Breast epithelium (tissue), 3 donors: ENCODE data around the gene ARGFX.

ENCODE experiments used
- POLR2A ChIP-seq: fragments of 450-650 bp; IDR thresholded peaks from one replicate; pipeline ENCODE4 v1.6.1; 2016; ENCODE audit warnings: antibody characterized with exemption, mild to moderate bottlenecking, moderate library complexity
- POLR2AphosphoS5 ChIP-seq, 3 donors: sonication (generic); formaldehyde crosslinking; IDR thresholded peaks; one replicate each; pipeline ENCODE4 v1.6.1; 2017; ENCODE audit warnings: antibody characterized with exemption in 3 of 3
- TF ChIP-seq, protein P1 (sequence below), 3 donors: fragments of 450-650 bp; IDR thresholded peaks; one replicate each; pipeline ENCODE4 v1.5.1; 2016 to 2017; ENCODE audit warnings: antibody characterized with exemption in 3 of 3, mild to moderate bottlenecking in 3 of 3, moderate library complexity in 3 of 3

DNA sequence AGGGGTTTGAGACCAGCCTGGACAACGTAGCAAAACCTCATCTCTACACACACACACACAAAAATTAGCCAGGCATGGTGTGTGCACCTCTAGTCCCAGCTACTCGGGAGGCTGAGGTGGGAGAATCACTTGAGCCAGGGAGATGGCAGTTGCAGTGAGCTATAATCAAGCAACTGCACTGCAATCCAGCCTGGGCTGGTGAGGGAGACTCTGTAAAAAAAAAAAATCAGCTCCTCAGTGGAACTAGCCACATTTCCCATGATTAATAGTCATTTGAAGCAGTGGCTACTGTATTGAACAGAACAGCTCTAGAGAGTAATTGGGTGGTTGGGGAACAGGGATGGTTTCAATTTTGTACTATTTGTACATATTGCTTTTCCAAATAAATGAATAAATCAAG lies 13.9 kb downstream of the ARGFX start:
- TF ChIP-seq POLR2A (no peak), POLR2AphosphoS5 (IDR thresholded peaks at IDR 0.05) (no peak)
- TF ChIP-seq, protein P1, sequence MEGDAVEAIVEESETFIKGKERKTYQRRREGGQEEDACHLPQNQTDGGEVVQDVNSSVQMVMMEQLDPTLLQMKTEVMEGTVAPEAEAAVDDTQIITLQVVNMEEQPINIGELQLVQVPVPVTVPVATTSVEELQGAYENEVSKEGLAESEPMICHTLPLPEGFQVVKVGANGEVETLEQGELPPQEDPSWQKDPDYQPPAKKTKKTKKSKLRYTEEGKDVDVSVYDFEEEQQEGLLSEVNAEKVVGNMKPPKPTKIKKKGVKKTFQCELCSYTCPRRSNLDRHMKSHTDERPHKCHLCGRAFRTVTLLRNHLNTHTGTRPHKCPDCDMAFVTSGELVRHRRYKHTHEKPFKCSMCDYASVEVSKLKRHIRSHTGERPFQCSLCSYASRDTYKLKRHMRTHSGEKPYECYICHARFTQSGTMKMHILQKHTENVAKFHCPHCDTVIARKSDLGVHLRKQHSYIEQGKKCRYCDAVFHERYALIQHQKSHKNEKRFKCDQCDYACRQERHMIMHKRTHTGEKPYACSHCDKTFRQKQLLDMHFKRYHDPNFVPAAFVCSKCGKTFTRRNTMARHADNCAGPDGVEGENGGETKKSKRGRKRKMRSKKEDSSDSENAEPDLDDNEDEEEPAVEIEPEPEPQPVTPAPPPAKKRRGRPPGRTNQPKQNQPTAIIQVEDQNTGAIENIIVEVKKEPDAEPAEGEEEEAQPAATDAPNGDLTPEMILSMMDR (IDR thresholded peaks at IDR 0.05), result no peak
